CD4-positive, alpha-beta memory T cell (primary cell): ENCODE measurements around the gene TREH. TPM values are rescaled to one million over a fixed set of nuclear protein-coding genes. Genes with fewer than 3 reads are reported as not detected.
"Not testable (repeated sequence)": the region's sequence is repeated elsewhere in the genome, so short reads cannot be mapped to it uniquely, and the experiment has no call there.

ENCODE experiments used
- CTCF ChIA-PET: fragments of 350-600 bp; sonication (Branson Sonifier 250); formaldehyde crosslinking; loops from one replicate; lab custom pipeline; 2021; ENCODE audit warnings: inconsistent platforms; ENCODE audit not compliant: partially characterized antibody; lab: Charles Lee
- POLR2A ChIA-PET: fragments of 350-600 bp; sonication (Branson Sonifier 250); formaldehyde crosslinking; loops from one replicate; lab custom pipeline; 2021; ENCODE audit not compliant: partially characterized antibody; lab: Charles Lee
- DNase-seq, 5 donors: peaks; one replicate each; pipeline versions ENCODE4 v3.0.0 to v3.0.0-alpha.2; 2020 to 2022; ENCODE audit warnings: mixed read lengths in 1 of 5
- H3K27ac ChIP-seq: one replicate; pipeline ENCODE4 v1.7.0; 2013; ENCODE audit warnings: low read depth, low read length
- H3K27me3 ChIP-seq: 2 replicates; pipeline ENCODE4 v1.7.0; 2013; ENCODE audit warnings: mild to moderate bottlenecking, low read length, moderate library complexity; ENCODE audit not compliant: insufficient read depth
- H3K36me3 ChIP-seq: 2 replicates; pipeline ENCODE4 v1.7.0; 2013; ENCODE audit warnings: mild to moderate bottlenecking, low read length, moderate library complexity; ENCODE audit not compliant: insufficient read depth
- H3K4me1 ChIP-seq: 2 replicates; pipeline ENCODE4 v1.7.0; 2013; ENCODE audit warnings: mild to moderate bottlenecking, low read length, moderate library complexity; ENCODE audit not compliant: insufficient read depth
- H3K4me3 ChIP-seq, 2 donors: one replicate each; pipeline ENCODE4 v1.7.0; 2013; ENCODE audit warnings: low read length in 2 of 2, mild to moderate bottlenecking in 1 of 2
- H3K9me3 ChIP-seq, 2 donors: one replicate each; pipeline ENCODE4 v1.7.0; 2013; ENCODE audit warnings: low read length in 2 of 2, control low read depth in 1 of 2; ENCODE audit not compliant: control insufficient read depth in 1 of 2
- H3K27ac Mint-ChIP-seq, 7 donors: one replicate each; pipeline ENCODE4 v1.8.0; 2020 to 2021; ENCODE audit warnings: mixed read lengths in 7 of 7, mild to moderate bottlenecking in 6 of 7, inconsistent platforms in 3 of 7, moderate library complexity in 3 of 7
- H3K27me3 Mint-ChIP-seq, 2 donors: one replicate each; pipeline ENCODE4 v1.8.0; 2020 to 2021; ENCODE audit warnings: mixed read lengths in 2 of 2
- H3K36me3 Mint-ChIP-seq, 2 donors: one replicate each; pipeline ENCODE4 v1.8.0; 2020 to 2021; ENCODE audit warnings: mixed read lengths in 2 of 2, inconsistent platforms in 1 of 2, mild to moderate bottlenecking in 1 of 2
- H3K4me1 Mint-ChIP-seq, 4 donors: one replicate each; pipeline ENCODE4 v1.8.0; 2020 to 2021; ENCODE audit warnings: mixed read lengths in 4 of 4, mild to moderate bottlenecking in 1 of 4
- H3K4me3 Mint-ChIP-seq, 8 donors: one replicate each; pipeline ENCODE4 v1.8.0; 2020 to 2021; ENCODE audit warnings: mixed read lengths in 8 of 8, mild to moderate bottlenecking in 7 of 8, moderate library complexity in 6 of 8, inconsistent platforms in 3 of 8
- H3K9me3 Mint-ChIP-seq, 8 donors: one replicate each; pipeline ENCODE4 v1.8.0; 2020 to 2021; ENCODE audit warnings: mixed read lengths in 8 of 8, mild to moderate bottlenecking in 5 of 8, inconsistent platforms in 3 of 8, moderate library complexity in 1 of 8
- intact Hi-C: fragments of 100-400 bp; cut with micrococcal nuclease; formaldehyde crosslinking; loops from one replicate; pipeline ENCODE4 v1.15.1; 2023
- polyA plus RNA-seq, 2 donors: library from polyadenylated mRNA; unstranded; fragments of 300-500 nt; fragmentation: Illumina TruSeq; gene quantifications; one replicate each; pipeline ENCODE4 v1.2.3, GENCODE V29; 2021
- total RNA-seq, 2 experiments: library from RNA; stranded (reverse); gene quantifications; one replicate each; pipeline ENCODE4 v1.2.3, GENCODE V29; 2021

The TREH gene
- total and polyA plus RNA-seq, 4 experiments from 2014 or later, result not detected

- Mint-ChIP-seq H3K4me1 (peaks cover 4 to 10% (median 5%) of the 10 kb centered on the region in 4 donors), H3K4me3 (no peak overlapping the region), H3K27ac (no peak overlapping the region), H3K9me3 (peaks cover 0 to 1% (median 0%) of the 10 kb centered on the region in 8 donors), H3K27me3 (peaks cover 7 to 8% of the 10 kb centered on the region in 2 donors), H3K36me3 (peaks cover 0 to 3% of the 10 kb centered on the region in 2 donors)
- intact Hi-C loops, result no loop called here
- no peaks in the 10 kb centered on the region for H3K9me3 ChIP-seq
- no peak for DNase-seq
- CTCF ChIA-PET, result interaction anchor here (1.1 kb wide), 1 partner anchor 44 kb away, joined by 3 read pairs; no protein-coding TSS in a partner anchor
- H3K27me3 ChIP-seq, result no peaks in the 10 kb centered on the region
- H3K36me3 ChIP-seq, result no peaks in the 10 kb centered on the region
- POLR2A ChIA-PET, result no interaction called here
- H3K27ac ChIP-seq, result no peak overlapping the region
- H3K4me1 ChIP-seq, result peaks cover 7% of the 10 kb centered on the region
- H3K4me3 ChIP-seq, result no peak overlapping the region
Observed at GRCh38 chr11:118615282-118615975, 64.0 kb downstream of the TREH start.

- Mint-ChIP-seq H3K36me3 (peaks cover 0 to 3% of the 10 kb centered on the region in 2 donors), H3K4me1 (peaks cover 4 to 13% (median 9%) of the 10 kb centered on the region in 4 donors), H3K27ac (no peak overlapping the region), H3K27me3 (peaks cover 4% of the 10 kb centered on the region in 2 donors), H3K4me3 (no peak overlapping the region), H3K9me3 (no peaks in the 10 kb centered on the region)
- Histone ChIP-seq H3K4me1 (peaks cover 15% of the 10 kb centered on the region), H3K4me3 (no peak overlapping the region), H3K36me3 (no peaks in the 10 kb centered on the region), H3K27ac (no peak overlapping the region), H3K9me3 (no peaks in the 10 kb centered on the region), H3K27me3 (no peaks in the 10 kb centered on the region)
- CTCF ChIA-PET, result interaction anchor here (1.1 to 1.2 kb wide), 2 partner anchors 10 to 45 kb away, joined by 3 read pairs; no protein-coding TSS in a partner anchor
- DNase-seq, result no peak
- intact Hi-C loops, result no loop called here
- POLR2A ChIA-PET, result no interaction called here
Observed at GRCh38 chr11:118614511-118614910, 64.9 kb downstream of the TREH start.

- H3K27me3 Mint-ChIP-seq, result peaks cover 4% of the 10 kb centered on the region in 2 donors
- H3K27ac Mint-ChIP-seq, result no peak overlapping the region
- peaks cover 0 to 3% of the 10 kb centered on the region in 2 donors for H3K36me3 Mint-ChIP-seq
- ChIA-PET POLR2A (interaction anchor here (1.2 to 3.9 kb wide), 2 partner anchors 10 to 17 kb away, joined by 3 to 13 read pairs; no protein-coding TSS in a partner anchor), CTCF (interaction anchor here (0.6 to 10.7 kb wide), 12 partner anchors 12 to 469 kb away, joined by 3 to 106 read pairs (median 3); no protein-coding TSS in a partner anchor)
- peak overlapping the region in 1 of 8 donors; percentile 35 for H3K4me3 Mint-ChIP-seq
- peaks cover 0 to 1% (median 0%) of the 10 kb centered on the region in 8 donors for H3K9me3 Mint-ChIP-seq
- Histone ChIP-seq H3K27ac (no peak overlapping the region), H3K27me3 (no peaks in the 10 kb centered on the region), H3K4me3 (no peak overlapping the region), H3K9me3 (no peaks in the 10 kb centered on the region), H3K36me3 (no peaks in the 10 kb centered on the region), H3K4me1 (peaks cover 24% of the 10 kb centered on the region)
- intact Hi-C loops, result no loop called here
- DNase-seq, result no peak
- H3K4me1 Mint-ChIP-seq, result peaks cover 13 to 25% (median 20%) of the 10 kb centered on the region in 4 donors
Observed at GRCh38 chr11:118612378-118612777, 67.1 kb downstream of the TREH start.

- not testable (repeated sequence) for H3K4me3 ChIP-seq, H3K36me3 ChIP-seq, H3K36me3 Mint-ChIP-seq, H3K27me3 ChIP-seq, H3K9me3 Mint-ChIP-seq, H3K27ac ChIP-seq, DNase-seq, H3K9me3 ChIP-seq, H3K27me3 Mint-ChIP-seq
- Mint-ChIP-seq H3K4me3 (peak overlapping the region; percentile 65 to 86 (median 78)), H3K27ac (peak overlapping the region in 5 of 7 donors; percentile 45 to 94 (median 74)), H3K4me1 (peaks cover 15 to 32% (median 21%) of the 10 kb centered on the region in 4 donors)
- CTCF ChIA-PET, result interaction anchor here (0.8 to 10.7 kb wide), 10 partner anchors 11 to 469 kb away, joined by 3 to 106 read pairs (median 4); no protein-coding TSS in a partner anchor
- peaks cover 24% of the 10 kb centered on the region for H3K4me1 ChIP-seq
- intact Hi-C loops, result loop anchor here (1.0 kb wide), 2 partner anchors 16 to 466 kb away; no protein-coding TSS in a partner anchor
- POLR2A ChIA-PET, result interaction anchor here (0.9 to 3.9 kb wide), 2 partner anchors 16 to 86 kb away, joined by 3 to 13 read pairs; no protein-coding TSS in a partner anchor
Observed at GRCh38 chr11:118611433-118611795, 68.0 kb downstream of the TREH start.

GRCh38 chr11:118610773-118611432 lies 68.5 kb downstream of the TREH start:
- H3K27ac ChIP-seq, result peak overlapping the region; percentile 67
- Mint-ChIP-seq H3K9me3 (peaks cover 0 to 1% (median 0%) of the 10 kb centered on the region in 8 donors), H3K27me3 (peaks cover 4% of the 10 kb centered on the region in 2 donors), H3K4me1 (peaks cover 15 to 36% (median 21%) of the 10 kb centered on the region in 4 donors), H3K36me3 (no peaks in the 10 kb centered on the region), H3K4me3 (peak overlapping the region; percentile 65 to 86 (median 78)), H3K27ac (peak overlapping the region in 5 of 7 donors; percentile 45 to 94 (median 74))
- H3K36me3 ChIP-seq, result no peaks in the 10 kb centered on the region
- H3K9me3 ChIP-seq, result no peaks in the 10 kb centered on the region
- no peaks in the 10 kb centered on the region for H3K27me3 ChIP-seq
- ChIA-PET POLR2A (interaction anchor here (0.7 to 3.9 kb wide), 4 partner anchors 15 to 249 kb away, joined by 3 to 13 read pairs (median 3); partner anchors contain the start of gene DDX6), CTCF (interaction anchor here (1.1 to 10.7 kb wide), 6 partner anchors 11 to 468 kb away, joined by 3 to 106 read pairs (median 5); no protein-coding TSS in a partner anchor)
- H3K4me3 ChIP-seq, result peak overlapping the region; percentile 29 to 54
- intact Hi-C loops, result loop anchor here (1.0 kb wide), 2 partner anchors 16 to 466 kb away; no protein-coding TSS in a partner anchor
- DNase-seq, result peak; percentile 79 to 87 (median 83)
- peaks cover 24% of the 10 kb centered on the region for H3K4me1 ChIP-seq

- Histone ChIP-seq H3K4me1 (peaks cover 24% of the 10 kb centered on the region), H3K27ac (peak overlapping the region; percentile 67), H3K36me3 (no peaks in the 10 kb centered on the region), H3K4me3 (peak overlapping the region; percentile 29 to 54), H3K9me3 (no peaks in the 10 kb centered on the region), H3K27me3 (no peaks in the 10 kb centered on the region)
- Mint-ChIP-seq H3K4me1 (peaks cover 15 to 36% (median 21%) of the 10 kb centered on the region in 4 donors), H3K27me3 (peaks cover 2 to 4% of the 10 kb centered on the region in 2 donors), H3K4me3 (peak overlapping the region; percentile 75 to 90 (median 82)), H3K27ac (peak overlapping the region; percentile 53 to 92 (median 79)), H3K9me3 (peaks cover 0 to 1% (median 0%) of the 10 kb centered on the region in 8 donors), H3K36me3 (no peaks in the 10 kb centered on the region)
- peak in 1 of 5 donors; percentile 18 for DNase-seq
- ChIA-PET POLR2A (interaction anchor here (0.7 to 3.9 kb wide), 3 partner anchors 15 to 248 kb away, joined by 3 to 13 read pairs (median 3); partner anchors contain the start of gene DDX6), CTCF (interaction anchor here (1.3 to 10.7 kb wide), 4 partner anchors 10 to 466 kb away, joined by 4 to 106 read pairs (median 10); no protein-coding TSS in a partner anchor)
- intact Hi-C loops, result no loop called here
Observed at GRCh38 chr11:118610225-118610772, 69.2 kb downstream of the TREH start.
